DOHH2 (cell line): Measurements from ENCODE around the gene SLC22A15.

ENCODE experiments used
- H3F3A ChIP-seq: fragments of 200-600 bp; sonication (generic), shearing (Covaris generic); 2 replicates; pipeline ENCODE4 v1.6.0; 2016; ENCODE audit warnings: antibody characterized with exemption, mild to moderate bottlenecking; ENCODE audit not compliant: control insufficient read depth, insufficient read depth
- H3K27ac ChIP-seq: fragments of 200-600 bp; sonication (generic); 2 replicates; pipeline ENCODE4 v1.5.1; 2014; ENCODE audit warnings: low read depth, mild to moderate bottlenecking, low read length, moderate library complexity
- H3K27me3 ChIP-seq: fragments of 200-600 bp; sonication (generic); 2 replicates; pipeline ENCODE4 v1.6.1; 2014; ENCODE audit warnings: mild to moderate bottlenecking, low read length, mixed read lengths; ENCODE audit not compliant: control insufficient read depth
- H3K36me3 ChIP-seq: fragments of 200-600 bp; sonication (generic); 2 replicates; pipeline ENCODE4 v1.6.1; 2014; ENCODE audit warnings: mild to moderate bottlenecking, low read length, moderate library complexity, mixed read lengths; ENCODE audit not compliant: control insufficient read depth
- H3K4me1 ChIP-seq: fragments of 200-600 bp; sonication (generic); 2 replicates; pipeline ENCODE4 v1.6.1; 2014; ENCODE audit warnings: mild to moderate bottlenecking, low read length, mixed read lengths; ENCODE audit not compliant: control insufficient read depth
- H3K4me2 ChIP-seq: fragments of 200-600 bp; sonication (generic); 2 replicates; pipeline ENCODE4 v1.6.0; 2014; ENCODE audit warnings: mild to moderate bottlenecking, low read length, moderate library complexity
- H3K4me3 ChIP-seq: fragments of 200-600 bp; sonication (generic); 2 replicates; pipeline ENCODE4 v1.5.1; 2014; ENCODE audit warnings: mild to moderate bottlenecking, low read length, mixed read lengths
- H3K79me2 ChIP-seq: fragments of 200-600 bp; sonication (generic); 2 replicates; pipeline ENCODE4 v1.6.1; 2014; ENCODE audit warnings: mild to moderate bottlenecking, low read length, mixed read lengths; ENCODE audit not compliant: control insufficient read depth
- H3K9me2 ChIP-seq: fragments of 200-600 bp; sonication (generic); replicated peaks from 2 replicates; pipeline ENCODE4 v1.6.1; 2014; ENCODE audit warnings: mild to moderate bottlenecking, low read length, mixed read lengths; ENCODE audit not compliant: control insufficient read depth
- H3K9me3 ChIP-seq: fragments of 200-600 bp; sonication (generic); 2 replicates; pipeline ENCODE4 v1.6.1; 2014; ENCODE audit warnings: antibody characterized with exemption, low read length, mixed read lengths; ENCODE audit not compliant: control insufficient read depth, insufficient read depth
- H4K20me1 ChIP-seq: fragments of 200-600 bp; sonication (generic); 2 replicates; pipeline ENCODE4 v1.6.0; 2014; ENCODE audit warnings: low read depth, mild to moderate bottlenecking, antibody characterized with exemption, low read length, moderate library complexity; ENCODE audit not compliant: control insufficient read depth, insufficient read depth
- EZH2phosphoT487 ChIP-seq: fragments of 200-600 bp; sonication (generic); IDR thresholded peaks from 2 replicates; pipeline ENCODE4 v1.6.1; 2017; ENCODE audit warnings: borderline replicate concordance, mild to moderate bottlenecking, antibody characterized with exemption, low read length, moderate library complexity, mixed read lengths
- TF ChIP-seq, protein P1 (sequence below): fragments of 200-600 bp; sonication (generic); IDR thresholded peaks from one replicate; pipeline ENCODE4 v1.5.1; 2014; ENCODE audit warnings: antibody characterized with exemption, mild to moderate bottlenecking, low read depth, low read length; ENCODE audit not compliant: poor library complexity, severe bottlenecking

Gene SLC22A15

DNA sequence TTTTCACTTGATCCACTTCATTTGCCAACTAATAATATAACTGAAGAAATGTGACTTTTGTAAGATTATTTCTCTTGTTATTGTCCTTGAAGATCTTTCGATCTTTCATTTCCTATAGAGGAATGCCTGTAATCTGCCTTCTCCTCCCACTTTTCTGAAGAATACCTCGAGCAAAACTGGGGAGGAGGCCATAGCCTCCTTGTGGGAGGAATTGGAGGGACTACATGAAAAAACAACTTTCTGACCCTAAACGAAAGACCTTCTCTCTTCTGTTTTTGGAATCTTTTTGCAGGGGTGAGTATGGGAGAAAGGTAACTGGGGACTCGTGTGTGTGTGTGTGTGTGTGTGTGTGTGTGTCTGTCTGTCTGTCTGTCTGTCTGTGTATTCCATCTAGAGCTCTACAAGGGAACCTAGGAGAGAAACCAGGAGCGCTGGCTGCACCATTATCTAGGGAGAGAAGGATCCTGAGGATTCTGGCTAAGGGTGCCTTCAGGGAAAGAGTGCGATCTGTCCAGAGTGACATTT is 102.4 kb downstream of the SLC22A15 start:
- H3K27ac ChIP-seq, result no peak overlapping the region

GRCh38 chr1:116087628-116088027 is 111.3 kb downstream of the SLC22A15 start:
- TF ChIP-seq EZH2phosphoT487, result no peak
- TF ChIP-seq, protein P1, sequence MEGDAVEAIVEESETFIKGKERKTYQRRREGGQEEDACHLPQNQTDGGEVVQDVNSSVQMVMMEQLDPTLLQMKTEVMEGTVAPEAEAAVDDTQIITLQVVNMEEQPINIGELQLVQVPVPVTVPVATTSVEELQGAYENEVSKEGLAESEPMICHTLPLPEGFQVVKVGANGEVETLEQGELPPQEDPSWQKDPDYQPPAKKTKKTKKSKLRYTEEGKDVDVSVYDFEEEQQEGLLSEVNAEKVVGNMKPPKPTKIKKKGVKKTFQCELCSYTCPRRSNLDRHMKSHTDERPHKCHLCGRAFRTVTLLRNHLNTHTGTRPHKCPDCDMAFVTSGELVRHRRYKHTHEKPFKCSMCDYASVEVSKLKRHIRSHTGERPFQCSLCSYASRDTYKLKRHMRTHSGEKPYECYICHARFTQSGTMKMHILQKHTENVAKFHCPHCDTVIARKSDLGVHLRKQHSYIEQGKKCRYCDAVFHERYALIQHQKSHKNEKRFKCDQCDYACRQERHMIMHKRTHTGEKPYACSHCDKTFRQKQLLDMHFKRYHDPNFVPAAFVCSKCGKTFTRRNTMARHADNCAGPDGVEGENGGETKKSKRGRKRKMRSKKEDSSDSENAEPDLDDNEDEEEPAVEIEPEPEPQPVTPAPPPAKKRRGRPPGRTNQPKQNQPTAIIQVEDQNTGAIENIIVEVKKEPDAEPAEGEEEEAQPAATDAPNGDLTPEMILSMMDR, result no peak
- H3K27ac ChIP-seq, result no peak overlapping the region

More for the DNA sequence above, 102.4 kb downstream of the SLC22A15 start:
- Histone ChIP-seq H3F3A (no peaks in the 10 kb centered on the region), H3K4me3 (no peak overlapping the region), H3K9me2 (no peaks in the 10 kb centered on the region), H3K9me3 (no peaks in the 10 kb centered on the region), H3K36me3 (no peaks in the 10 kb centered on the region), H4K20me1 (no peaks in the 10 kb centered on the region), H3K79me2 (no peaks in the 10 kb centered on the region), H3K4me2 (no peak overlapping the region), H3K4me1 (peaks cover 7% of the 10 kb centered on the region), H3K27me3 (peaks cover 2% of the 10 kb centered on the region; the same call in 1 of the 2 replicates)
- TF ChIP-seq, protein P1, result no peak
- no peak for TF ChIP-seq EZH2phosphoT487

GRCh38 chr1:116089870-116090269 is 113.6 kb downstream of the SLC22A15 start:
- TF ChIP-seq, protein P1, result no peak
- TF ChIP-seq EZH2phosphoT487, result no peak
- Histone ChIP-seq H3K36me3 (no peaks in the 10 kb centered on the region), H3K4me3 (no peak overlapping the region), H3K79me2 (no peaks in the 10 kb centered on the region), H3K4me1 (no peaks in the 10 kb centered on the region), H3K4me2 (no peak overlapping the region), H3K9me2 (no peaks in the 10 kb centered on the region), H3F3A (no peaks in the 10 kb centered on the region), H3K27me3 (no peaks in the 10 kb centered on the region), H3K9me3 (no peaks in the 10 kb centered on the region; the same call in 1 of the 2 replicates), H3K27ac (no peak overlapping the region), H4K20me1 (no peaks in the 10 kb centered on the region)

More at GRCh38 chr1:116087628-116088027, 111.3 kb downstream of the SLC22A15 start:
- H4K20me1 ChIP-seq, result no peaks in the 10 kb centered on the region
- H3K36me3 ChIP-seq, result no peaks in the 10 kb centered on the region
- no peaks in the 10 kb centered on the region for H3K27me3 ChIP-seq
- H3K79me2 ChIP-seq, result no peaks in the 10 kb centered on the region
- no peaks in the 10 kb centered on the region for H3F3A ChIP-seq
- no peaks in the 10 kb centered on the region; the same call in 1 of the 2 replicates for H3K9me3 ChIP-seq
- H3K4me2 ChIP-seq, result no peak overlapping the region
- no peaks in the 10 kb centered on the region for H3K9me2 ChIP-seq
- H3K4me3 ChIP-seq, result no peak overlapping the region
- peaks cover 7% of the 10 kb centered on the region for H3K4me1 ChIP-seq
